Body of pancreas (tissue), 4 donors: Measurements from ENCODE around the gene SERHL2.

Experiments used
- POLR2A ChIP-seq, 3 donors: fragments of 450-650 bp; IDR thresholded peaks; one replicate each; pipeline ENCODE4 v1.6.1; 2016; ENCODE audit warnings: antibody characterized with exemption in 3 of 3, mild to moderate bottlenecking in 2 of 3
- TF ChIP-seq, protein P1 (sequence below), 7 experiments: fragments of 450-650 bp in 4 of 7; fragments of 200-600 bp in 3 of 7; sonication (generic) in 3 of 7; IDR thresholded peaks; one replicate each; pipeline ENCODE4 v1.5.1; 2016 to 2019; ENCODE audit warnings: antibody characterized with exemption in 7 of 7

DNA sequence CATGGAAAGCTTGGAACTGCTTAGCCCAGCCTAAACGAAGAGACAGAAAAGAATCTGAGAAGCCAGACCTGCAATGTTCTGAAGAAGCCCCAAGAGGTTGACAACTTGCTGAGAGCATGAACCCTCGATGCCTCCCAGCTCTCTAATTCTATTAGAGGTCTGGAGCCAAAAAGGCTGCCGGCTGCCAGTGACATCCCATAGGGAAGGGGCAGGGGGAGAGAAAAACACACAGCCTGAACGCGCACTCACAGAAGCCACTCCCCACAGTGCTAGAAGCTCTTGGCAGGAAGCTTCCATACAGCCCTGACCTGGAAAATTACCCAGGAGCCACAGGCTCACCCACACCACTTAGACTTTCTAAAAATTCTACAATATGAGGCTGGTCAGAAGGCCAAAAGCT lies 42.6 kb downstream of the SERHL2 start:
- TF ChIP-seq, protein P1, sequence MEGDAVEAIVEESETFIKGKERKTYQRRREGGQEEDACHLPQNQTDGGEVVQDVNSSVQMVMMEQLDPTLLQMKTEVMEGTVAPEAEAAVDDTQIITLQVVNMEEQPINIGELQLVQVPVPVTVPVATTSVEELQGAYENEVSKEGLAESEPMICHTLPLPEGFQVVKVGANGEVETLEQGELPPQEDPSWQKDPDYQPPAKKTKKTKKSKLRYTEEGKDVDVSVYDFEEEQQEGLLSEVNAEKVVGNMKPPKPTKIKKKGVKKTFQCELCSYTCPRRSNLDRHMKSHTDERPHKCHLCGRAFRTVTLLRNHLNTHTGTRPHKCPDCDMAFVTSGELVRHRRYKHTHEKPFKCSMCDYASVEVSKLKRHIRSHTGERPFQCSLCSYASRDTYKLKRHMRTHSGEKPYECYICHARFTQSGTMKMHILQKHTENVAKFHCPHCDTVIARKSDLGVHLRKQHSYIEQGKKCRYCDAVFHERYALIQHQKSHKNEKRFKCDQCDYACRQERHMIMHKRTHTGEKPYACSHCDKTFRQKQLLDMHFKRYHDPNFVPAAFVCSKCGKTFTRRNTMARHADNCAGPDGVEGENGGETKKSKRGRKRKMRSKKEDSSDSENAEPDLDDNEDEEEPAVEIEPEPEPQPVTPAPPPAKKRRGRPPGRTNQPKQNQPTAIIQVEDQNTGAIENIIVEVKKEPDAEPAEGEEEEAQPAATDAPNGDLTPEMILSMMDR (IDR thresholded peaks at IDR 0.05), result no peak
- no peak for TF ChIP-seq POLR2A (IDR thresholded peaks at IDR 0.05)
